ENCODE results near the gene DNAAF6. TPM values are rescaled to one million over a fixed set of nuclear protein-coding genes. Genes with fewer than 3 reads are reported as not detected.
"Not testable (repeated sequence)": the region's sequence is repeated elsewhere in the genome, so short reads cannot be mapped to it uniquely, and the experiment has no call there.

DNAAF6 gene
- total RNA-seq, result not detected

DNA sequence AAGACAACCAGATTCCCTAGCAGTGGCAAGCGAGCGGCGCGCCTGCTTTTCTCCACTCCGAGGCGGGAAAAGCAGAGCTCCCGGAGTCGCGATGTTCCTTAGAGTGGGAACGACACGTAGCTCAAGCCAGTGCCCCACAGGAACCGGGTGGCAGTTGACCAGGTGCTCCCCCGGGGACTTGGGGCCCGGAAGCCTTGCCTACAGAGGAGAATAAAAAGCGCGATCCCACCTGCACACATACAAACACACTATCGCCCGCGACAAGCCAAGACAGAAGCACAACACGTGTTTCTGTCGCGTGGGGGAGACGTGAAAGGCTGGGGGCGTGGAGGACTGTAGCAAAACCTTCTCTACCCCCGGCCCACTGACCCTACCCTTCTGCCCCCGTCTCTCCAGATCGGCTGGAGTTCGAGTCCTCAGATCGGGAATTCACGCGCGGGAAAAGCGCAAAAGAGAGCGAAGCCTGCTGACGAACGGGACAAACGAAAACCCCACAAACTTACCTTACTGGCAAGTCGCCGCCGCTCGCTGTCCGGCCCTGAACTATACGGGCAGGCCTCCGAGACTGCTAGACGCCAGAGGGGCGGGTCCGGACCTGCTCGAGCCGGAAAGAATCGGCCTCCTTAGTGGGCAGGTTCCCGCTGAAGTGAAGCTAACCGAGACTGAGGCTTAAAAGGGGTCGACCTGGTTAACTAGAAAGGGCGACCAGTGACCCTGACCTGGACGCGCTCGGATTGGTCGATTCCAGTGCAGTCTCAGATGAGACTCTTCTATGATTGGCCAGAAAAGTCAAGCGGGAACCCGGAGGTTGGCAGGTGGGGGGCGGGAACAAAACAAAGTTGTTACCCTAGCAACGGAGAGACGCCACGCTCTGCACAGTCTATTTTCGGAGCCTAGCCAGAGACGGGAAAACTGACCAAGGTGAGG, at the start of gene DNAAF6, which contains the start of gene NUP62CL:
Gene DNAAF6, plus strand, starts transcription at position 842 of the 927 bp plus-strand sequence. CDS start 6,265 bp downstream, outside the sequence.
Gene NUP62CL, minus strand, starts transcription at position 664 of the 927 bp plus-strand sequence. CDS start 31,287 bp downstream, outside the sequence.
- H3K4me1 ChIP-seq (ENCODE audit: control insufficient read depth in 3 of 3, insufficient read depth in 3 of 3, low read length in 3 of 3), result peaks cover 0 to 4% (median 0%) of the 10 kb centered on the region in 3 donors
- H3K9me3 ChIP-seq (ENCODE audit: control insufficient read depth in 3 of 3, low read length in 3 of 3), result no peaks in the 10 kb centered on the region
- peaks cover 0 to 11% (median 0%) of the 10 kb centered on the region in 3 donors for H3K27me3 ChIP-seq (ENCODE audit: control insufficient read depth in 3 of 3, insufficient read depth in 3 of 3, low read length in 3 of 3)
- H3K9ac ChIP-seq (ENCODE audit: low read depth in 1 of 3, low read length in 3 of 3), result peak within 1 kb of the TSS in 2 of 3 donors; percentile 4 to 40
- H3K27ac ChIP-seq (ENCODE audit: low read depth, low read length), result no peak within 1 kb of the TSS
- H3K36me3 ChIP-seq (ENCODE audit: control insufficient read depth in 3 of 3, insufficient read depth in 3 of 3, low read length in 3 of 3), result no peaks in the 10 kb centered on the region
- peak within 1 kb of the TSS; percentile 60 to 70 (median 63) for H3K4me3 ChIP-seq (ENCODE audit: low read length in 3 of 3)

DNA sequence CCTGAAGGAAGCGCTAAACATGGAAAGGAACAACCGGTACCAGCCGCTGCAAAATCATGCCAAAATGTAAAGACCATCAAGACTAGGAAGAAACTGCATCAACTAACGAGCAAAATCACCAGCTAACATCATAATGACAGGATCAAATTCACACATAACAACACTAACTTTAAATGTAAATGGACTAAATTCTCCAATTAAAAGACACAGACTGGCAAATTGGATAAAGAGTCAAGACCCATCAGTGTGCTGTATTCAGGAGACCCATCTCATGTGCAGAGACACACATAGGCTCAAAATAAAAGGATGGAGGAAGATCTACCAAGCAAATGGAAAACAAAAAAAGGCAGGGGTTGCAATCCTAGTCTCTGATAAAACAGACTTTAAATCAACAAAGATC, 48.8 kb upstream of the DNAAF6 start:
- not testable (repeated sequence) for H3K4me1 ChIP-seq (ENCODE audit: control insufficient read depth in 3 of 3, insufficient read depth in 3 of 3, low read length in 3 of 3); H3K9ac ChIP-seq (ENCODE audit: low read depth in 1 of 3, low read length in 3 of 3); H3K27me3 ChIP-seq (ENCODE audit: control insufficient read depth in 3 of 3, insufficient read depth in 3 of 3, low read length in 3 of 3); H3K9me3 ChIP-seq (ENCODE audit: control insufficient read depth in 3 of 3, low read length in 3 of 3); H3K4me3 ChIP-seq (ENCODE audit: low read length in 3 of 3); H3K36me3 ChIP-seq (ENCODE audit: control insufficient read depth in 3 of 3, insufficient read depth in 3 of 3, low read length in 3 of 3); H3K27ac ChIP-seq (ENCODE audit: low read depth, low read length)

- H3K9ac ChIP-seq (ENCODE audit: low read depth in 1 of 3, low read length in 3 of 3), result no peak overlapping the region
- no peak overlapping the region for H3K4me3 ChIP-seq (ENCODE audit: low read length in 3 of 3)
- H3K27me3 ChIP-seq (ENCODE audit: control insufficient read depth in 3 of 3, insufficient read depth in 3 of 3, low read length in 3 of 3), result no peaks in the 10 kb centered on the region
- no peaks in the 10 kb centered on the region for H3K36me3 ChIP-seq (ENCODE audit: control insufficient read depth in 3 of 3, insufficient read depth in 3 of 3, low read length in 3 of 3)
- H3K9me3 ChIP-seq (ENCODE audit: control insufficient read depth in 3 of 3, low read length in 3 of 3), result no peaks in the 10 kb centered on the region
- H3K27ac ChIP-seq (ENCODE audit: low read depth, low read length), result no peak overlapping the region
- no peaks in the 10 kb centered on the region for H3K4me1 ChIP-seq (ENCODE audit: control insufficient read depth in 3 of 3, insufficient read depth in 3 of 3, low read length in 3 of 3)
Measured at GRCh38 chrX:107167163-107167921, 39.1 kb upstream of the DNAAF6 start.

- no peak overlapping the region for H3K9ac ChIP-seq (ENCODE audit: low read depth in 1 of 3, low read length in 3 of 3)
- no peaks in the 10 kb centered on the region for H3K9me3 ChIP-seq (ENCODE audit: control insufficient read depth in 3 of 3, low read length in 3 of 3)
- H3K27ac ChIP-seq (ENCODE audit: low read depth, low read length), result no peak overlapping the region
- H3K4me1 ChIP-seq (ENCODE audit: control insufficient read depth in 3 of 3, insufficient read depth in 3 of 3, low read length in 3 of 3), result no peaks in the 10 kb centered on the region
- no peaks in the 10 kb centered on the region for H3K27me3 ChIP-seq (ENCODE audit: control insufficient read depth in 3 of 3, insufficient read depth in 3 of 3, low read length in 3 of 3)
- H3K4me3 ChIP-seq (ENCODE audit: low read length in 3 of 3), result no peak overlapping the region
- no peaks in the 10 kb centered on the region for H3K36me3 ChIP-seq (ENCODE audit: control insufficient read depth in 3 of 3, insufficient read depth in 3 of 3, low read length in 3 of 3)
Measured at GRCh38 chrX:107168257-107168656, 38.2 kb upstream of the DNAAF6 start.

- H3K27me3 ChIP-seq (ENCODE audit: control insufficient read depth in 3 of 3, insufficient read depth in 3 of 3, low read length in 3 of 3), result no peaks in the 10 kb centered on the region
- no peak overlapping the region for H3K27ac ChIP-seq (ENCODE audit: low read depth, low read length)
- H3K4me3 ChIP-seq (ENCODE audit: low read length in 3 of 3), result no peak overlapping the region
- no peaks in the 10 kb centered on the region for H3K4me1 ChIP-seq (ENCODE audit: control insufficient read depth in 3 of 3, insufficient read depth in 3 of 3, low read length in 3 of 3)
- no peak overlapping the region for H3K9ac ChIP-seq (ENCODE audit: low read depth in 1 of 3, low read length in 3 of 3)
- H3K9me3 ChIP-seq (ENCODE audit: control insufficient read depth in 3 of 3, low read length in 3 of 3), result no peaks in the 10 kb centered on the region
- H3K36me3 ChIP-seq (ENCODE audit: control insufficient read depth in 3 of 3, insufficient read depth in 3 of 3, low read length in 3 of 3), result no peaks in the 10 kb centered on the region
Measured at GRCh38 chrX:107168712-107169111, 37.7 kb upstream of the DNAAF6 start.

GRCh38 chrX:107171369-107172102, 34.9 kb upstream of the DNAAF6 start:
- Histone ChIP-seq H3K4me1 (ENCODE audit: control insufficient read depth in 3 of 3, insufficient read depth in 3 of 3, low read length in 3 of 3) (no peaks in the 10 kb centered on the region), H3K27me3 (ENCODE audit: control insufficient read depth in 3 of 3, insufficient read depth in 3 of 3, low read length in 3 of 3) (no peaks in the 10 kb centered on the region), H3K27ac (ENCODE audit: low read depth, low read length) (no peak overlapping the region), H3K36me3 (ENCODE audit: control insufficient read depth in 3 of 3, insufficient read depth in 3 of 3, low read length in 3 of 3) (no peaks in the 10 kb centered on the region), H3K9me3 (ENCODE audit: control insufficient read depth in 3 of 3, low read length in 3 of 3) (no peaks in the 10 kb centered on the region), H3K9ac (ENCODE audit: low read depth in 1 of 3, low read length in 3 of 3) (no peak overlapping the region), H3K4me3 (ENCODE audit: low read length in 3 of 3) (no peak overlapping the region)

- Histone ChIP-seq H3K36me3 (ENCODE audit: control insufficient read depth in 3 of 3, insufficient read depth in 3 of 3, low read length in 3 of 3) (no peaks in the 10 kb centered on the region), H3K9me3 (ENCODE audit: control insufficient read depth in 3 of 3, low read length in 3 of 3) (no peaks in the 10 kb centered on the region), H3K27ac (ENCODE audit: low read depth, low read length) (no peak overlapping the region), H3K4me3 (ENCODE audit: low read length in 3 of 3) (no peak overlapping the region), H3K27me3 (ENCODE audit: control insufficient read depth in 3 of 3, insufficient read depth in 3 of 3, low read length in 3 of 3) (no peaks in the 10 kb centered on the region), H3K4me1 (ENCODE audit: control insufficient read depth in 3 of 3, insufficient read depth in 3 of 3, low read length in 3 of 3) (no peaks in the 10 kb centered on the region), H3K9ac (ENCODE audit: low read depth in 1 of 3, low read length in 3 of 3) (no peak overlapping the region)
Measured at GRCh38 chrX:107197319-107197718, 9.1 kb upstream of the DNAAF6 start.

DNA sequence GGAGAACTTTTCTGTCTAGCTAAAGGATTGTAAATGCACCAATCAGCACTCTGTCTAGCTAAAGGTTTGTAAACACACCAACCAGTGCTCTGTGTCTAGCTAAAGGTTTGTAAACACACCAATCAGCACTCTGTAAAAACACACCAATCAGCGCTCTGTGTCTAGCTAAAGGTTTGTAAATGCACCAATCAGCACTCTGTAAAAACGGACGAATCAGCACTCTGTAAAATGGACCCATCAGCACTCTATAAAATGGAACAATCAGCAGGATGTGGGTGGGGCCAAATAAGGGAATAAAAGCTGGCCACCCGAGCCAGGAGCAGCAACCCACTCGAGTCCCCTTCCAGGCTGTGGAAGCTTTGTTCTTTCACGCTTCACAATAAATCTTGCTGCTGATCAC, 8.3 kb upstream of the DNAAF6 start:
- H3K27me3 ChIP-seq (ENCODE audit: control insufficient read depth in 3 of 3, insufficient read depth in 3 of 3, low read length in 3 of 3), result not testable (repeated sequence)

GRCh38 chrX:107199491-107199890, 6.9 kb upstream of the DNAAF6 start:
- H3K9ac ChIP-seq (ENCODE audit: low read depth in 1 of 3, low read length in 3 of 3), result no peak overlapping the region
- no peak overlapping the region for H3K4me3 ChIP-seq (ENCODE audit: low read length in 3 of 3)

More for the DNA sequence above, 8.3 kb upstream of the DNAAF6 start:
- H3K36me3 ChIP-seq (ENCODE audit: control insufficient read depth in 3 of 3, insufficient read depth in 3 of 3, low read length in 3 of 3); H3K4me1 ChIP-seq (ENCODE audit: control insufficient read depth in 3 of 3, insufficient read depth in 3 of 3, low read length in 3 of 3); H3K9me3 ChIP-seq (ENCODE audit: control insufficient read depth in 3 of 3, low read length in 3 of 3); H3K4me3 ChIP-seq (ENCODE audit: low read length in 3 of 3); H3K9ac ChIP-seq (ENCODE audit: low read depth in 1 of 3, low read length in 3 of 3); H3K27ac ChIP-seq (ENCODE audit: low read depth, low read length): not testable (repeated sequence)

More at GRCh38 chrX:107199491-107199890, 6.9 kb upstream of the DNAAF6 start:
- Histone ChIP-seq H3K4me1 (ENCODE audit: control insufficient read depth in 3 of 3, insufficient read depth in 3 of 3, low read length in 3 of 3) (no peaks in the 10 kb centered on the region), H3K27me3 (ENCODE audit: control insufficient read depth in 3 of 3, insufficient read depth in 3 of 3, low read length in 3 of 3) (peaks cover 0 to 3% (median 0%) of the 10 kb centered on the region in 3 donors), H3K36me3 (ENCODE audit: control insufficient read depth in 3 of 3, insufficient read depth in 3 of 3, low read length in 3 of 3) (no peaks in the 10 kb centered on the region), H3K9me3 (ENCODE audit: control insufficient read depth in 3 of 3, low read length in 3 of 3) (no peaks in the 10 kb centered on the region), H3K27ac (ENCODE audit: low read depth, low read length) (no peak overlapping the region)

All from skeletal muscle tissue (tissue), 4 donors.